GM12875 (cell line): ENCODE results near the gene SSNA1.
A peak's percentile ranks its signal among the peaks of the same experiment; 100 is the strongest.

Experiments
- H3K4me3 ChIP-seq: one replicate; pipeline ENCODE4 v1.5.1; 2011; ENCODE audit warnings: low read depth, low read length, control low read depth
- TF ChIP-seq, protein P1 (sequence below): IDR thresholded peaks from 2 replicates; pipeline ENCODE4 v1.5.1; 2011; ENCODE audit warnings: low read depth, mild to moderate bottlenecking, control low read depth, inconsistent platforms, low read length, moderate library complexity, borderline replicate concordance; ENCODE audit not compliant: insufficient read depth

SSNA1 gene

DNA sequence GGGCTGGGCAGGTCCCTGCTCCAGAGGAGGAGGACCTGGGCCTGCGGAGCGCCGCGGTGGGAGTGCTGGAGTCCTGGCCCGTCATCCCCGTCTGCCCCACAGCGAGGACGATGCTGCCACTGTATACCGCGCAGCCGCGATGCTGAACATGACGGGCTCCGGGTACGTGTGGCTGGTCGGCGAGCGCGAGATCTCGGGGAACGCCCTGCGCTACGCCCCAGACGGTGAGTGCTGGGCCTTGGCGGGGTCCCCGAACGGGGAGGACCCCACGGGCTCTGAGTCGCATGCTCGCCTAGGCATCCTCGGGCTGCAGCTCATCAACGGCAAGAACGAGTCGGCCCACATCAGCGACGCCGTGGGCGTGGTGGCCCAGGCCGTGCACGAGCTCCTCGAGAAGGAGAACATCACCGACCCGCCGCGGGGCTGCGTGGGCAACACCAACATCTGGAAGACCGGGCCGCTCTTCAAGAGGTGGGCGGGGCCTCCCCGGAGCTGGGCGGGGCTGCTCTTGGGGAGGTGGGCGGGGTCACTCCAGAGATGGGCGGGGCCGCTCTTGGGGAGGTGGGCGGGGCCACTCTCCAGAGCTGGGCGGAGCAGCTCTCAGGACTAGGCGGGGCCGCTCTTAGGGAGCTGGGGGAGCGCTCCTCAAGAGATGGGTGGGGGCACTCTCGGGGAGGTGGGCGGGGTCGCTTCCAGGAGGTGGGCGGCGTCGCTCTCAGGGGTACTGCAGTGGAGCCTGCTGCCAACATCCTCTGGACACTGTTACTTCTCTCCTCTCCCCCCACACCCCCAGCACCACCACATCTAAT, 31.7 kb upstream of the SSNA1 start:
- peak overlapping the region; percentile 11 for H3K4me3 ChIP-seq

DNA sequence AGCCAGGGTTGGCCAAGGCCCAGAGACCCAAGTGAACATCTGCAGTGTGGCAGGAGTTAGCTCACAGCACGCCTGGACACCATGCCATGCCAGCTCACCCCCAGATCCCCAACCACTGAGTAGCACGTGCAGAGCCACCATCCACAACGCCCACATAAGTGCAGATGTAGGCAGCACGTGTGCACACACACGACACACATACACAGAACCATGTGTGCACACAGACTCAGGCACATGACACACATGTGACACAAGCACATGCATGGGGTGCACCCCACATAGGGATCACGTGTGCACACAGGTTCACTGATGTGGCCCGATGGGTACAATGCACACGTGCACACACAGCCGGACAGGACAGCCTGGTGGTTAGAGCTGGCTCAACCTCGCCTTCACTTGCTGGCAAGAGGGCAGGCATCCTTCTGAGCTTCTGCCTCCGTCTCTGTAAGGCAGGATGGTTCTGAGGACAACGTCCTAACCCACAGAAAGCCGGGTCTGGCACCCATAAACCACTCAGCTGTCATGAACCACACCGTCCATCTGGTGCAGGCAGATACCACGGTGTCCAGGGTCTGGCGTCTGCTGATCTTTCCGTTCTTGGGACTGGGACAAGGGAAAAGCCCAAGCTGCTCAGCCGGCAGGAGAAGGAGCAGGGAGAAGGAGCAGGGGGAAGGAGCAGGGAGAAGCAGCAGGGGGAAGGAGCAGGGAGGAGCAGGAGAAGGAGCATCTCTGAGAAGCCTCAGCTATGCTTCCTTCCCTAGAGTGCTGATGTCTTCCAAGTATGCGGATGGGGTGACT, 30.7 kb upstream of the SSNA1 start:
- TF ChIP-seq, protein P1, sequence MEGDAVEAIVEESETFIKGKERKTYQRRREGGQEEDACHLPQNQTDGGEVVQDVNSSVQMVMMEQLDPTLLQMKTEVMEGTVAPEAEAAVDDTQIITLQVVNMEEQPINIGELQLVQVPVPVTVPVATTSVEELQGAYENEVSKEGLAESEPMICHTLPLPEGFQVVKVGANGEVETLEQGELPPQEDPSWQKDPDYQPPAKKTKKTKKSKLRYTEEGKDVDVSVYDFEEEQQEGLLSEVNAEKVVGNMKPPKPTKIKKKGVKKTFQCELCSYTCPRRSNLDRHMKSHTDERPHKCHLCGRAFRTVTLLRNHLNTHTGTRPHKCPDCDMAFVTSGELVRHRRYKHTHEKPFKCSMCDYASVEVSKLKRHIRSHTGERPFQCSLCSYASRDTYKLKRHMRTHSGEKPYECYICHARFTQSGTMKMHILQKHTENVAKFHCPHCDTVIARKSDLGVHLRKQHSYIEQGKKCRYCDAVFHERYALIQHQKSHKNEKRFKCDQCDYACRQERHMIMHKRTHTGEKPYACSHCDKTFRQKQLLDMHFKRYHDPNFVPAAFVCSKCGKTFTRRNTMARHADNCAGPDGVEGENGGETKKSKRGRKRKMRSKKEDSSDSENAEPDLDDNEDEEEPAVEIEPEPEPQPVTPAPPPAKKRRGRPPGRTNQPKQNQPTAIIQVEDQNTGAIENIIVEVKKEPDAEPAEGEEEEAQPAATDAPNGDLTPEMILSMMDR: no peak
- H3K4me3 ChIP-seq: no peak overlapping the region

More for the DNA sequence above, 31.7 kb upstream of the SSNA1 start:
- TF ChIP-seq, protein P1: no peak

DNA sequence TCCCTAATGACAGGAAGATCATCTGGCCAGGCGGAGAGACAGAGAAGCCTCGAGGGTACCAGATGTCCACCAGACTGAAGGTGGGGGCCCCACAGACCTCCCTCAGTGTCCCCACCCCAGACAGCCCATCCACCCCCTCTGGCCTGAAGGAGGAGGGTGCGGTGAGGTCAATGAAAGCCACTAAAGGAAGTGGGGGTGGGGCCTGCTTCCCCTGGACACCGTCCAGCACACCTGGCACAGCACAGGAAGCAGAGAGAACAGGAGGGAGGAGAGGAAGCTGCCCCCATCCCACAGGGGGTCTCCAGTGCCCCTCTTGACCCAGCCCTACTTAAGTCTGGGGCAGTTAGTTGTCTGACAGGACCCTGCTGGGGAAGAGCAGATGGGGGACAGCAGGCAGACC, 29.9 kb upstream of the SSNA1 start:
- TF ChIP-seq, protein P1: no peak
- no peak overlapping the region for H3K4me3 ChIP-seq

DNA sequence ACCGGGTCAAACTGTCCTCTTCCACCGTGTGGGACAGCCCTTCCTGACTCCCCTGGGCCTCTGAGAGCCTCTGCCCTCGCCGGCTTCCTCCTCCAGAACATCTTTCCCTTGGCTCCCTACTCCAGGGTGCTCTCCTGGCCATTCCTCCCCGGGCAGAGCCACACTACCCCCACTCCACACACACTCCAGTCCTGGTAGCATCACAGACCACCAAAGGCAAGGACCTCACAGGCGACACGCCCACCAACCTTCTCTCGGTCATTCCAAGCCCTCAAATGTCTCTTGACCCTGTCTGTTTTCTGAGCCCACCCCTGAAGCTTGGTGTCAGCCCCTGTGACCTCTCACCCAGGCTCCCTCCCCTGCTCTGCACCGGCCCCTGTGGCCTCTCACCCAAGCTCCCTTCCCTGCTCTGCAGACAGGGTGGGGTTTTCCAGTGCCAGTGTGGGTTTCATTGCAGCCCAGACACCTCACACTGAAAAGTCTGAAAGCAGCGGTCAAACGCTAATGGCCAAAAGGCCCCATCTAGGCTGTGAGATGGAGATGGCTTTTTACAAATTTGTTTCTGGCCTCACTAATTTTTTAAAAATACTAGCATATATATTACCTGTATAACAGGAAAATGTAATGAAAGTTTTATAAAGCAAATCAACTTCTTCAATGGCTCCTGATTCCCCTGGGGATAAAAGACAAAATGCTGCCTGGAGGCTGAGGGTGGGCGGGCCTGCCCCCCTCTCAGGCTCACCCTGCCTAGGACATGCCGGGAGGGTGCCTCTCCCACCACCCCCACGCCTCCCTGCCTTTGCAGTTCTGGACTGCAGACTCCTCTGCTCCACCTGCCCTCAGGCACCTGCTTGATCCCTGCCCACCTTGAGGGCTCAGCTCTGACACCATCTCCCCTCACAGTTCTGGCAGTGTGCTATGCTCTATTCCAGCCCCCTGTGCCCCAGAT, 29.1 kb upstream of the SSNA1 start:
- no peak overlapping the region for H3K4me3 ChIP-seq
- TF ChIP-seq, protein P1: no peak

DNA sequence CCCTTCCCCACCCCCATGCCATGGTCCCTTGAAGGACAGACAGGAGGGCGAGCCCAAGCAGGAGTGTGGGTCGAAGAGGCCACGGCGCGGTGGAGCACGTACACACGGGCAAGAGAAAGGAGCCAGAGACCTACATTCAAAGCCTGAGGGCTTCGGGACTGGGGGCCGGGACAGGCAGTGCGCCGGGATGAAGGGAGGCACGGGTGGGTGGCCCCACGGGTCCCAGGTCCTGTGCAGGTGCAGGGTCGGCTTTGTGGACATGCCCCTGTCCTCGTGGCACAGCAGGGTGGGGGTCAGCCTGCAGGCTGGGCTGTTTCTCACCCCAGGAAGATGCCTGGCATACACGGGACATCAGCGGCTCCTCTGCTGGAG, 28.4 kb upstream of the SSNA1 start:
- no peak overlapping the region for H3K4me3 ChIP-seq
- TF ChIP-seq, protein P1: no peak

DNA sequence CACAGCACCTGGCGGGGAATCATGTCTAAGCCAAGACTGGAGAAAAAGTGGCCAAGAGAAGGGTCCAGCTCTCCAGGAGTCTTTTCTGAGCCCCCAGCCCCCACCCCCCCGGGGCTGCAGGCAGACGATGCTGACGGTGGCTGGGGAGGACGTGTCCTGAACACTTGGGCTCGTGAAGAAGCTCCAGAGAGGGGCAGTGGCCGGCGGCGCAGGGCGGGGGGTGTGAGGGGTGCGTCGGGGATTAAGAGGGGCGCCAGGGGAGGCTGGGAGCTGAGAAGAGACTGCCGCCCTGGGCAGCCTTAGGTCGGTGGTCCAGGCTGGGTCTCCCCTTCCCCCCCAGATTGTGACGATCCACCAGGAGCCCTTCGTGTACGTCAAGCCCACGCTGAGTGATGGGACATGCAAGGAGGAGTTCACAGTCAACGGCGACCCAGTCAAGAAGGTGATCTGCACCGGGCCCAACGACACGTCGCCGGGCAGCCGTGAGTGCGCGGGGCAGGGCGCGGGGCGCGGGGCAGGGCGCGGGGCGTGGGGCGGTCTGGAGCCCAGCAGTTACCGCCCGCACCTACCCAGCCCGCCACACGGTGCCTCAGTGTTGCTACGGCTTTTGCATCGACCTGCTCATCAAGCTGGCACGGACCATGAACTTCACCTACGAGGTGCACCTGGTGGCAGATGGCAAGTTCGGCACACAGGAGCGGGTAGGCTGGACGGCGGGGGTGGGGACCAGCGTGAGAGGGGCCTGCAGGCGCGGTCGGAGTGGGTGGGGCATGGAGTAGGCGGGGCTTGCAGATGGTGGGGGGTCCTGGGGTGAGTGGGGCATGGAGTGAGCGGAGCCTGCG, 27.5 kb upstream of the SSNA1 start:
- H3K4me3 ChIP-seq: no peak overlapping the region
- TF ChIP-seq, protein P1: no peak
